H9 (cell line): ENCODE data around the gene MTF1. TPM values are rescaled to one million over a fixed set of nuclear protein-coding genes. Genes with fewer than 3 reads are reported as not detected.

Experiments used
- DNase-seq: peaks from one replicate; pipeline ENCODE4 v3.0.0-alpha.2; 2017
- H2AFZ ChIP-seq: one replicate; pipeline ENCODE4 v1.6.1; 2013; ENCODE audit warnings: mild to moderate bottlenecking, low read length, control low read depth, moderate library complexity
- H2AK5ac ChIP-seq: 2 replicates; pipeline ENCODE4 v1.6.1; 2013; ENCODE audit warnings: low read length, control low read depth, mixed read lengths; ENCODE audit not compliant: insufficient read length
- H2BK120ac ChIP-seq: one replicate; pipeline ENCODE4 v1.6.1; 2013; ENCODE audit warnings: low read depth, mild to moderate bottlenecking, low read length, control low read depth, inconsistent platforms; ENCODE audit not compliant: poor library complexity, severe bottlenecking
- H2BK12ac ChIP-seq: 2 replicates; pipeline ENCODE4 v1.6.1; 2013; ENCODE audit warnings: low read length, control low read depth, mixed read lengths, low read depth; ENCODE audit not compliant: insufficient read length
- H2BK15ac ChIP-seq: 2 replicates; pipeline ENCODE4 v1.6.1; 2013; ENCODE audit warnings: low read depth, low read length, control low read depth
- H2BK20ac ChIP-seq: one replicate; pipeline ENCODE4 v1.6.1; 2013; ENCODE audit warnings: low read depth, mild to moderate bottlenecking, low read length, control low read depth, inconsistent platforms; ENCODE audit not compliant: poor library complexity, severe bottlenecking
- H2BK5ac ChIP-seq: 2 replicates; pipeline ENCODE4 v1.6.1; 2013; ENCODE audit warnings: low read length, control low read depth, mixed read lengths; ENCODE audit not compliant: insufficient read length
- H3K14ac ChIP-seq: 2 replicates; pipeline ENCODE4 v1.6.1; 2013; ENCODE audit warnings: low read length, control low read depth; ENCODE audit not compliant: insufficient read depth
- H3K18ac ChIP-seq: 2 replicates; pipeline ENCODE4 v1.6.1; 2013; ENCODE audit warnings: low read depth, mild to moderate bottlenecking, mixed read lengths, low read length, control low read depth; ENCODE audit not compliant: insufficient read length
- H3K23ac ChIP-seq: 2 replicates; pipeline ENCODE4 v1.6.1; 2013; ENCODE audit warnings: low read length, control low read depth, mixed read lengths, low read depth; ENCODE audit not compliant: insufficient read length
- H3K23me2 ChIP-seq: 2 replicates; pipeline ENCODE4 v1.6.1; 2013; ENCODE audit warnings: low read depth, mild to moderate bottlenecking, mixed read lengths, low read length, control low read depth; ENCODE audit not compliant: insufficient read length, poor library complexity, severe bottlenecking
- H3K27ac ChIP-seq: 2 replicates; pipeline ENCODE4 v1.5.1; 2013; ENCODE audit warnings: low read length, control low read depth, mixed read lengths, low read depth; ENCODE audit not compliant: insufficient read length
- H3K27me3 ChIP-seq: 2 replicates; pipeline ENCODE4 v1.6.1; 2013; ENCODE audit warnings: low read length, control low read depth, inconsistent platforms; ENCODE audit not compliant: insufficient read depth
- H3K4ac ChIP-seq: 2 replicates; pipeline ENCODE4 v1.6.1; 2013; ENCODE audit warnings: low read depth, mild to moderate bottlenecking, control low read depth, inconsistent platforms, low read length, moderate library complexity
- H3K4me1 ChIP-seq: 2 replicates; pipeline ENCODE4 v1.6.1; 2013; ENCODE audit warnings: low read length, control low read depth, inconsistent platforms; ENCODE audit not compliant: insufficient read depth
- H3K4me2 ChIP-seq: 2 replicates; pipeline ENCODE4 v1.6.1; 2013; ENCODE audit warnings: low read length, control low read depth, mixed read lengths; ENCODE audit not compliant: insufficient read length, insufficient read depth
- H3K56ac ChIP-seq: 2 replicates; pipeline ENCODE4 v1.6.1; 2013; ENCODE audit warnings: low read depth, mild to moderate bottlenecking, mixed read lengths, low read length, control low read depth; ENCODE audit not compliant: insufficient read length
- H3K79me1 ChIP-seq: 2 replicates; pipeline ENCODE4 v1.6.1; 2013; ENCODE audit warnings: low read depth, mild to moderate bottlenecking, moderate library complexity, low read length, control low read depth, inconsistent platforms; ENCODE audit not compliant: insufficient read depth, poor library complexity, severe bottlenecking
- H3K79me2 ChIP-seq: 2 replicates; pipeline ENCODE4 v1.6.1; 2013; ENCODE audit warnings: low read length, control low read depth, inconsistent platforms; ENCODE audit not compliant: insufficient read depth
- H3K9ac ChIP-seq: 2 replicates; pipeline ENCODE4 v1.6.1; 2013; ENCODE audit warnings: low read length, control low read depth, mixed read lengths; ENCODE audit not compliant: insufficient read length; ENCODE audit errors: extremely low read depth
- H3K9me3 ChIP-seq: one replicate; pipeline ENCODE4 v1.6.1; 2013; ENCODE audit warnings: low read depth, low read length, inconsistent platforms; ENCODE audit not compliant: control insufficient read depth
- H3T11ph ChIP-seq: one replicate; pipeline ENCODE4 v1.6.1; 2013; ENCODE audit warnings: mild to moderate bottlenecking, low read length, control low read depth, inconsistent platforms
- H4K20me1 ChIP-seq: one replicate; pipeline ENCODE4 v1.6.1; 2013; ENCODE audit not compliant: control insufficient read depth, insufficient read length, insufficient read depth
- H4K5ac ChIP-seq: 2 replicates; pipeline ENCODE4 v1.6.1; 2013; ENCODE audit warnings: low read depth, mild to moderate bottlenecking, mixed read lengths, low read length, control low read depth; ENCODE audit not compliant: insufficient read length
- H4K8ac ChIP-seq: replicated peaks from 2 replicates; pipeline ENCODE4 v1.6.1; 2013; ENCODE audit warnings: low read length, control low read depth, mixed read lengths, low read depth; ENCODE audit not compliant: insufficient read length
- H4K91ac ChIP-seq: 2 replicates; pipeline ENCODE4 v1.6.1; 2013; ENCODE audit warnings: low read depth, mild to moderate bottlenecking, moderate library complexity, mixed read lengths, low read length, control low read depth; ENCODE audit not compliant: insufficient read length
- H3K27ac Mint-ChIP-seq, 3 experiments: 2 replicates in 2 of 3; 3 replicates in 1 of 3; pipeline ENCODE4 v1.8.0; 2020 to 2021; ENCODE audit warnings: mixed read lengths in 3 of 3, mild to moderate bottlenecking in 1 of 3, moderate library complexity in 1 of 3
- H3K27me3 Mint-ChIP-seq: 2 replicates; pipeline ENCODE4 v1.8.0; 2021; ENCODE audit warnings: low read depth, mild to moderate bottlenecking, moderate library complexity, mixed read lengths
- H3K36me3 Mint-ChIP-seq, 3 experiments: 2 replicates in 2 of 3; 3 replicates in 1 of 3; pipeline ENCODE4 v1.8.0; 2020 to 2021; ENCODE audit warnings: low read depth in 3 of 3, mixed read lengths in 3 of 3; ENCODE audit not compliant: insufficient read depth in 1 of 3
- H3K4me1 Mint-ChIP-seq, 2 experiments: 2 replicates each; pipeline ENCODE4 v1.8.0; 2020; ENCODE audit warnings: mixed read lengths in 2 of 2
- H3K4me3 Mint-ChIP-seq, 2 experiments: 2 replicates in 1 of 2; 3 replicates in 1 of 2; pipeline ENCODE4 v1.8.0; 2020 to 2021; ENCODE audit warnings: mild to moderate bottlenecking in 2 of 2, mixed read lengths in 2 of 2, moderate library complexity in 1 of 2
- H3K9me3 Mint-ChIP-seq, 2 experiments: 2 replicates in 1 of 2; 3 replicates in 1 of 2; pipeline ENCODE4 v1.8.0; 2020; ENCODE audit warnings: mild to moderate bottlenecking in 2 of 2, mixed read lengths in 2 of 2, moderate library complexity in 1 of 2
- WGBS: extraction: QIAGEN DNeasy Blood & Tissue Kit; methylation state at CpG from one replicate; pipeline ENCODE4 v1.1.7; 2013; ENCODE audit warnings: missing lambda C conversion rate, low lambda C conversion rate, mixed read lengths; ENCODE audit not compliant: insufficient read length; ENCODE audit errors: extremely low coverage; 5-methylcytosine and 5-hydroxymethylcytosine counted together
- total RNA-seq: library from RNA; stranded (reverse); gene quantifications from 2 replicates; pipeline ENCODE4 v1.2.1, GENCODE V29; 2021
- TF ChIP-seq, protein P1 (sequence below): fragments of 200-600 bp; sonication (generic); conservative IDR thresholded peaks from 3 replicates; pipeline ENCODE4 v1.8.0; 2021; ENCODE audit warnings: antibody characterized with exemption, mild to moderate bottlenecking

MTF1 gene
- total RNA-seq, 1 experiment from 2014 or later, result 17.0 TPM

- H4K8ac ChIP-seq, result no peak overlapping the region
- no peaks in the 10 kb centered on the region for H4K20me1 ChIP-seq
- no peaks in the 10 kb centered on the region for H3K23me2 ChIP-seq
- no peak overlapping the region for H2BK120ac ChIP-seq
- no peaks in the 10 kb centered on the region for H3K4me1 Mint-ChIP-seq
- no peak overlapping the region for H3K27ac Mint-ChIP-seq
- no peaks in the 10 kb centered on the region for H3K4me1 ChIP-seq
- no CpG with 5 or more reads among the region's 5 CpGs for WGBS
- H3K23ac ChIP-seq, result no peak overlapping the region
- H2BK12ac ChIP-seq, result no peak overlapping the region
- no peak overlapping the region for H3K18ac ChIP-seq
- no peak overlapping the region for H2AFZ ChIP-seq
- H3K27ac ChIP-seq, result no peak overlapping the region
- H3K14ac ChIP-seq, result no peak overlapping the region
- no peak overlapping the region for H4K5ac ChIP-seq
- no peak overlapping the region for H3K4me2 ChIP-seq
- H3K79me1 ChIP-seq, result no peaks in the 10 kb centered on the region
- no peak overlapping the region for H2BK5ac ChIP-seq
- TF ChIP-seq, protein P1, sequence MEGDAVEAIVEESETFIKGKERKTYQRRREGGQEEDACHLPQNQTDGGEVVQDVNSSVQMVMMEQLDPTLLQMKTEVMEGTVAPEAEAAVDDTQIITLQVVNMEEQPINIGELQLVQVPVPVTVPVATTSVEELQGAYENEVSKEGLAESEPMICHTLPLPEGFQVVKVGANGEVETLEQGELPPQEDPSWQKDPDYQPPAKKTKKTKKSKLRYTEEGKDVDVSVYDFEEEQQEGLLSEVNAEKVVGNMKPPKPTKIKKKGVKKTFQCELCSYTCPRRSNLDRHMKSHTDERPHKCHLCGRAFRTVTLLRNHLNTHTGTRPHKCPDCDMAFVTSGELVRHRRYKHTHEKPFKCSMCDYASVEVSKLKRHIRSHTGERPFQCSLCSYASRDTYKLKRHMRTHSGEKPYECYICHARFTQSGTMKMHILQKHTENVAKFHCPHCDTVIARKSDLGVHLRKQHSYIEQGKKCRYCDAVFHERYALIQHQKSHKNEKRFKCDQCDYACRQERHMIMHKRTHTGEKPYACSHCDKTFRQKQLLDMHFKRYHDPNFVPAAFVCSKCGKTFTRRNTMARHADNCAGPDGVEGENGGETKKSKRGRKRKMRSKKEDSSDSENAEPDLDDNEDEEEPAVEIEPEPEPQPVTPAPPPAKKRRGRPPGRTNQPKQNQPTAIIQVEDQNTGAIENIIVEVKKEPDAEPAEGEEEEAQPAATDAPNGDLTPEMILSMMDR, result no peak
- peaks cover 0 to 22% (median 19%) of the 10 kb centered on the region in 3 experiments; a peak in 6 of 7 replicates for H3K36me3 Mint-ChIP-seq
- no peak overlapping the region for H2AK5ac ChIP-seq
- no peak overlapping the region for H4K91ac ChIP-seq
- no peak overlapping the region for H2BK20ac ChIP-seq
- H2BK15ac ChIP-seq, result no peak overlapping the region
- no peak overlapping the region for H3K9ac ChIP-seq
- H3K9me3 ChIP-seq, result no peaks in the 10 kb centered on the region
- H3K79me2 ChIP-seq, result no peaks in the 10 kb centered on the region
- no peak overlapping the region for H3K4me3 Mint-ChIP-seq
- DNase-seq, result no peak
- H3K9me3 Mint-ChIP-seq, result no peaks in the 10 kb centered on the region; a peak in 1 of 5 replicates
- H3K27me3 Mint-ChIP-seq, result no peaks in the 10 kb centered on the region
- no peak overlapping the region for H3K56ac ChIP-seq
- no peak overlapping the region for H3T11ph ChIP-seq
- no peak overlapping the region for H3K4ac ChIP-seq
- H3K27me3 ChIP-seq, result no peaks in the 10 kb centered on the region
Observed at GRCh38 chr1:37892151-37893047, 33.0 kb upstream of the MTF1 start.
